OCI-M2 (cell line): Measurements from ENCODE around the gene PTPRM.
"Not testable (repeated sequence)": the region's sequence is repeated elsewhere in the genome, so short reads cannot be mapped to it uniquely, and the experiment has no call there.

Experiments used
- DNase-seq: peaks from one replicate; lab custom pipeline; 2025; ENCODE audit not compliant: unreplicated experiment; lab: John Stamatoyannopoulos, UW

The PTPRM gene

DNA sequence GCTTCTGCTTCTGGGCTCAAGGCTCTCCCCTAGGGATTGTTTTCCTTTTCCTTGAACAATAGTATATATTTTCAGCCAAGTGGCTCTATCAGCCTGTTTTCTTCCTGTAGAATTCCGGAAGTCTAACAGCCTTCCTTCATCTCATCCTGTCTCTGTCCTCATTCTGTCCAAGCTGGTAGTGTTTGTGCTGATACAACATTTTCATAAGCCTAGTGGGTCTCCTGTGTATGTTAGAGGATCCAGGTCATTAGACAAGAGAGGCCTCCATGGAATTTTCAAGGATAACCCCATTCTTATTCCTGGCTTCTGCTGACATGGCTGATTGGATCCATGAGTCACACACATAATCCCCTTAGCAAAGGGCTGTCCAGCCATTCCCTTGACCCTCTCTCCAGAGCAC, 467.6 kb downstream of the PTPRM start:
- no peak for DNase-seq

DNA sequence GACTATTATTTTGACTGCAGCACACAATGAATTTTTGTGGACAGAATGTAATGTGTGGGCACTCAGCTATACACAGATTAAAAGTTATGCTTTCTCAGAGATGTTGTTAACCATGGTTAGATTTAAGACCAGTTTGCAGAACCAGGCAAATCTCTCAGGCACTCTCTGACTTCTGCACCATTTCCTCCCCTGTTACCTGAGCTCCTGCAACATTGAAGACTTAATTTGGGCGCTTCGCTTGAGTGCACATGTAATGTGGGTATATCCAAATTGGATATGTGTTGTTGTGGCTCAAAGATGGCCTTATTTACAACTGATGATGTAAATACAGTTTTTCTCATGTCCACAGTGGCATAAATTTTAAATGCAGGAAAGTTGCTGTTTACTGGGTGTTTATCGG, 469.4 kb downstream of the PTPRM start:
- no peak for DNase-seq

DNA sequence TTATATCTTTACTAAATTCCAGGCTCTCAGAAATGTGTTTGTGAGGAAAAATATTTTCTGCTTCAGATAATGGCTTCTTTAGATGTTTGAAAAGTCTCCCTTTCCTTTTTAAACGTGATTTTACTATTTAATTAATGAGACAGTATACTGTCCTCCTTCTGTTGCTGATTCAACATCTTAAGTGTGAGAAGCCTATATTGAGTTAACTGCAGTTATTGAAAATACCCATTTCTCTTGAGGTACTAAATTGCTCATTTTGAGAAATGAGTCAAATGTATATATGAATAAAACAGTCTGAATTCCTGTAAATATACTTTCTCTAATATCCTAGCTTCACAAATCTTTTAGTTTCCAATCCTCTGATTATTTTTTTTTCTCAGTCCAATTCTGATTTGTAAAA, 470.2 kb downstream of the PTPRM start:
- no peak for DNase-seq

DNA sequence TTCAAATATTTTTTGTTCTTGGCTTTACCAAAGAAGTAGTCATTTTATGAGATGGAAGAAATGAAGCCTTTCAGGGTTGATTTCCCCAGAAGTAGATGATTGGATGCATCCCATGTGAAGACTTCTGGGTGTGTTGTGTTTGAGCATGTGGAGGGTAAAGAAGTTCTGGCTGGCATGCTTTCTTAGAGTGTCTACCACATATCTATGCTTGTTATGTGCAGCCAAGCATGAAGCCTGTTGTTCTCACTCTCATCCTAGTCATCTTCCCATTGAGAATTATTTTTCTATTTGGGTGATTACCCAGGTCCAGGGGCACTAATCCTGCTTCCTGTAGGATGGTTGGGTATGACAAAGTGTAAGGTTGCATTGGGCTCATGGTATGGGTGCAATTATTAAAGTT, 472.9 kb downstream of the PTPRM start:
- no peak for DNase-seq

DNA sequence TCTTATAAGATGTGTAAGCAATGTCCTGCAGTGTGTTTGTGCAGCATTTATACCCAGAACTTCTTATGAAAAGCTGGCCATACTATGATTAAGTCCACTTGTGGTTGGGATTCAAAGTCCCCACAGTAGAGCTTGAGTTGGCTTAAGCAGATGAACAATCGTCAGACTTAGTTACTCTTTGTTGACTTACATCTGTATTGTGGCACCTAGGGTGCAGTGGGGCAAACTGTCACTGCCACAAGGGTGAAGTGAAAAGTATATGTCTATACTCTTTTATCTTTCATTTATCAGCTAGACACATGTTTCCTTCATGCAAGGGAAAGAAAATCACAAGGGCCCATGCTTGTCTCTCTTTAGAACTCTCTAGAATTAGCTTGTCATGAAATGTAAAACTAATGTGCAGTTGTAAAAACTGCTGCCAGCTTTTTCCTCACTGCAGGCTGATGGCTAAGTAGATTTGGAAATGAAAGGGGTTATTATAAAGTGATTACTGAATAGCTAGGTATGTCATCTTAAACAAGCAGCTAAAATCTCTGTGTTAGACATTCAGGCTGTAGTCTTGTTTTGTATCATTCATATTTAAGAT, 474.5 kb downstream of the PTPRM start:
- no peak for DNase-seq

DNA sequence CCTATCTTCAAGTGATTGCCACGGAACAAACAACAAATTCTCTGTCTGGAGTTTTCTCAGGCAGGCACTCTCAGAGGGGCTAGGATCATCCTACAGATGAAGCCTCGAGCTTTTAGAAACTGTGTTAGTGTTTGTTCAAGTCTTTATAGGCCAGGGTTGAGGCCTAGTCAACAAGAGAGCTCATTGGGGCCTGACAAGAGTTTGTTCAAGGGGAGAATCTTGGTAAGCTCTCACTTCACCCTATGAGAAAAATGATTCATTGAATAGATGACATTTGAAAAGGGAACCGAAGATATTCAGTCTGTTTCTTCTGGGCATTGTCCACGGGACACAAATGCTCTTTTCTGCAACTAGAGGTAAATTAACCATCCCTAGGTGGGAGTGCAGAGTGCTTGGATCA, 476.9 kb downstream of the PTPRM start:
- no peak for DNase-seq

DNA sequence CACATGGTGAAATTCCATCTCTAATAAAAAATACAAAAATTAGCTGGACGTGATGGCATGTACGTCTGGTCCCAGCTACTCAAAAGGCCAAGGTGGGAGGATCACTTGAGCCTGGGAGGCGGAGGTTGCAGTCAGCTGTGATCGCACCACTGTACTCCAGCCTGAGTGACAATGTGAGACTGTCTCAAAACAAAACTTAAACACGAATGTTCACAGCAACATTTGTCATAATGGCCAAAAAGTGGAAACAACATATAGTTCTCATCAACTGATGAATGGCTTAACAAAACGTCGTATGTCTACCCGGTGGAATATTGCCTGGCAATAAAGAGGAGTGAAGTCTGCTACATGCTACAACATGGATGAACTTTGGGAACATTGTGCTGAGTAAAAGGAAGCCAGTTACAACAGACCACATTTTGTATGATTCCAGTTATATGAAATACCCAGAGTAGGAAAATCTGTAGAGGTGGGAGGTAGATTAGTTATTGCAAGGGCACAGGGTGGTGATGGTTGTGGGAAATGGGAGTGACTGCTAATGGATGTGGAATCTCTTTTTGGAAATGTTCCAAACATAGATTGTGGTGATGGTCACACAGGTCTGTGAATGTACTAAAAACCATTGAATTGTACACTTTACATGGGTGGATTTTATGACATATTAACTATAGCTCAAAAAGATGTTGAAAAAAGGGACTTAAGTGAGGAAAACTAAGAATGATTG, 478.2 kb downstream of the PTPRM start:
- DNase-seq, result no peak

DNA sequence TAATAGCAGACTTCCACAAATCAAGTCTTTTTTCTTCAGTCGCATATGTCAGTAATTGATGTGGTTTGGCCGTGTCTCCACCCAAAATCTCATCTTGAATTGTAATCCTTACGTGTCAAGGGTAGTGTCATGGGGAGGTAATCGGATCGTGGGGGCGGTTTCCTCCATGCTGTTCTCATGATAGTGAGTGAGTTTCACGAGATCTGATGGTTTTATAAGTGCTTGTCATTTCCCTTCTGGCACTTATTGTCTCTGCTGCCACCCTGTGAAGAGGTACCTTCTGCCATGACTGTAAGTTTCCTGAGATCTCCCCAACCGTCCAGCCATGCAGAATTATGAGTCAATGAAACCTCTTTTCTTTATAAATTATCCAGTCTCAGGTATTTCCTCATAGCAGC, 478.8 kb downstream of the PTPRM start:
- no peak for DNase-seq

DNA sequence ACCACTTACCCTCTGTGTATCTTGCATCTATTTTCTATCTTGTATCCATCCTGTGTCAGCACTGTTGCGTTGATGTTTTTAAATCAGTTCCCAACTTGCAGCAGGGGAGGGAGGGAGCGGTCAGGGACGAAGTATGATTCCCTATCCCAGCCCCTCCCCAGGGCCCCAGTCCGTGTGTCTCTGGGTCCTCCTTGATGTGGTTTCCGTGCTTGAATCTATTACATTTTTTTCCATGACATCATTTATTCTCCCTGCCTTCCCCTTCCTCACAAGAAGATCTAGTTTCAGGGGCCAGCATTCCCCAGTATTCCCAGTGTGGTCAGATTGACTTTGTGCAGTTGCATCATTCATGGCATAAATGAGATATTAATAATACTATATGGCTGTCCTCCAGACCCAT, 479.3 kb downstream of the PTPRM start:
- DNase-seq, result no peak

DNA sequence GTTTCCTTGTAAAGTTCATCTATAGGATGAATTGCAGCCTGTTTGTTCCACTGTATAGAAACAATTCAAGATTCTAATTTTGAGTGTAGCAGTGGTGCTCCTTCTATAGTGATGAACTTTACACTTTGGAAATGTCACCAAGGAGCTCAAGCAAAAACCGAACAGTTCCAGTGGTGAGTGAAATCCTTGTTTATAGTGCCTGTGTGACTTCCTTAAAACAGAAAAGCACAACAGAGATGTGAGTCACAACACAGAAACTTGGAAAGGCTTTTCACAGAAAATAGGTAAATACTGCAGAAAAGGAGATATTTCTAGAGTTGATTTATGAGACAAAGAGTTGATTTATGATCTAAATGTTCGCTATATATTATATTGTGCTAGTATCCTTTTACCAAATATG, 482.0 kb downstream of the PTPRM start:
- DNase-seq, result no peak

DNA sequence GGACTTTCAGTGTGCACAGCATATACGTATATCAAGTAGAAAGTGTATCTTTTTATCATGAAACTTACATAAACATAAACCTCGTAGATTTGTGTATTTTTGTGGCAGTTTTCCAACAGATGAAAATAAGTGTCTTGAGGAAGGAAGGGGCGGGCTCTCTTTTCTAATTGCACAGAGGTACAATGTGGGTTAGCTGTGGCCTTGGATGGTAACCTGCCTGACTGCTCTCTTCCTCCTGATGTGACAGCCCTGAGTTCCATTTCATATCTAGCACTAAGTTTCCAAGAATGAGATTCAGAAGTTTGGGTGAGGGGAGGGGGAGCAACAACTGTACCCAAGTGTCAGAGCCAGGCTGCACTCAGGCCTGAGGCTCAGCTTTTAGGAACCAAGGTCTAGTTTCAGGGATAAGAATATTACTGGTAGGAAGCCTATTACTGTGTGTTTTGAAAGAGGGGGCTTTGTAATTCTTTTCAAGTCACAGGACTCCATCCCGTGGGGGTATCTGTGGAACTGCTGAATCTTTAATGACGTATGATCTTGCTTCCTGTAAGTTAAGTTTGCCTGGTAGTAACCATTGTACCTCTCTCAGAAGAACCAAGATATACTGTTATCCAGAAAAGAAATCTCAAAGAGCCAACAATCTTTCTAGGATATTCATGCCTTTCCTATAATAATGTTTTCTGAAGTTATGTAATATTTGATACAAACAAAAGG, 483.7 kb downstream of the PTPRM start:
- no peak for DNase-seq

DNA sequence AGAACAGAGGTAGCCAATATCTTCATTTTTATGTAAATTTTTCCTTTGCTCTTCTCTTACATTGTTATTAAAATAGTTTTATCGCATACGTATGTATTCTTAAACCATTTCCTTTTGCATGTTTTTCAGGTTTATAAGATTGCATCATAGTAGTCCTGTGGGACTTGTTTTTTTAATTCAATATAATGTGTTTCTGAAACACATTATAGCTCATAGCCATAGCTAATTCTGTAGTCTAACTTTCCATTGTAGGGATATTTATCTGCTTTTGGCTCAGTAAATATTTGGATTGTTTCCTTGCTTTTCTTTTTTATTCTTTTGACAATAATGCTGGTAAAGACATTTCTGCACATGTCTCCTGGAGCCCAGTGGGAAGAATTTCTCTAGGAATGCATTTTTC, 484.3 kb downstream of the PTPRM start:
- DNase-seq, result no peak

DNA sequence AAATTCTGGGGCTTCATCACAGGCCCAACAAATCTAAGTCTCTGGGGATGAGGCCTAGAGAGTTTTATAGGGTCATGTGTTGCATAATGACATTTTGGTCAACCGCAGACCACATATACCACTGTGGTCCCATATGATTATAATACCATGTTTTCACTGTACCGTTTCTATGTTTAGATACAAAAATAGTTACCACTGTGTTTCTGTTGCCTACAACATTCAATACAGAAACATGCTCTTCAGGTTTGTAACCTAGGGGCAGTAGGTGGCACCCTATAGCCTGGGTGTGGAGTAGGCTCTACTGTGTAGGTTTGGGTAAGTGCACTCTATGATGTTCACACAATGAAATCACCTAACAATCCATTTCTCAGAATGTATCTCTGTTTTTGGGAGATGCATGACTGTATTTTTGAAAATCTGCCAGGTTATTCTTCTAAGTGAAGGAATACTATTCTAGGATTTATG, 485.2 kb downstream of the PTPRM start:
- no peak for DNase-seq

DNA sequence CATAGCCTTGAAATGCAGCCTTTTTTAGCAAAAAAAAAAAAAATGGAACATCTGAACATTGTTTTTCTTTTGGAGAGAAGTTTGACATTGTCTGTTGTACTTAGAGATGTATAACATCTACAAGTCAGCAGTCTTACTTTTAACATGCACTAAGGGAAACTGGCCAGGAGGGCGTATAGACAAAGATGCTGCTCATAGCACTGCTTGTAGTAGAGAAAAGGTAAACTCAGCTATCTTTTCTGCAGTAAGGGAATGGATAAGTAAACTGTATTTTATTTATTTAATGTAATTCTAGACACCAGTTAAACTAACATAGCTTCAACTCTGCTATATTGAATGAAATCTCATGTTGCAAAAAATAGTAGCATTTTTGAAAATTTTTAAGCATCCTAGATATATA, 489.6 kb downstream of the PTPRM start:
- no peak for DNase-seq

DNA sequence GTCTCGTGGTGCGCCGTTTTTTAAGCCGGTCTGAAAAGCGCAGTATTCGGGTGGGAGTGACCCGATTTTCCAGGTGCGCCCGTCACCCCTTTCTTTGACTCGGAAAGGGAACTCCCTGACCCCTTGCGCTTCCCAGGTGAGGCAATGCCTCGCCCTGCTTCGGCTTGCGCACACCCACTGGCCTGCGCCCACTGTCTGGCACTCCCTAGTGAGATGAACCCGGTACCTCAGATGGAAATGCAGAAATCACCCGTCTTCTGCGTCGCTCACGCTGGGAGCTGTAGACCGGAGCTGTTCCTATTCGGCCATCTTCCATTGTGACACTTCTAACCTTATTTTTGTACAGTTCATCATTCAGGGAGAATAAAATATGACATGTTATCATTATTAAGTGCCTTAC, 496.0 kb downstream of the PTPRM start:
- not testable (repeated sequence) for DNase-seq

DNA sequence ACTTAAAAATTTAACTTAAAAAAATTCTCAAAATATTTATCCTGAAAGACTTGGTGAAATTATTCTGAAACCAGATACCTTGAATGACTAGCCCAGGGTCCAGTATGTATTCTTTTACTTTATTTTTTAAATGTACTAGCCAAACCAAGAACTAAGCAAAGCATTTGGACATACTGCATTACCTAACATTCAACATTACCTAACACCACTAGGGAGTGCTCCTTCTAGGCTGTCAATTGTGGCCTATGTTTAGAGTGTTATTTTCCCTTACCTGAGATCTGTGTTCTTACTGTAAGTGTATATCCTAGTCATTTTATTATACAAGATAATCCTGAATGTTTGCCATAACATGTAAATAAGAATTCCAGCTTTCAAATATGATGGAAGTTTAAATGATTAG, 496.6 kb downstream of the PTPRM start:
- DNase-seq, result no peak

DNA sequence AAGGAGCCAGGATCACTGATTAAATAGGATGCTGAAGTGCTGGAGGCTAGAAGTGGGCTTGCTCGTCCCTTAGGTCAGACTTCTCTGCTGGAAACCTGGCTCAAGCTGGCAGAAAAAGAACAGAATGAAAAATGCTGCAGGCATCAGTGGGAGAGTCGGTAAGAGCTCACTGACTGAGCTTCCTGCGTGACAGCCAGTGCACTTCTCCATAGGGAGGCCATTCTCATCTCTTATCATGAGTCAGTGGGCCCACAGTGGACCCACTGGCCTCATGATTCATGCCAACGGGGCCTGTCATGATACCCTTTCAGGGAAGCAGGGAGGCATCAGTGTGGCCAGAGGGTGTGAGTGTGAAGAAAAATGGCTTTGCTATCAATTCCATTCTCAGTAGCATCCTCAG, 498.2 kb downstream of the PTPRM start:
- DNase-seq, result no peak

DNA sequence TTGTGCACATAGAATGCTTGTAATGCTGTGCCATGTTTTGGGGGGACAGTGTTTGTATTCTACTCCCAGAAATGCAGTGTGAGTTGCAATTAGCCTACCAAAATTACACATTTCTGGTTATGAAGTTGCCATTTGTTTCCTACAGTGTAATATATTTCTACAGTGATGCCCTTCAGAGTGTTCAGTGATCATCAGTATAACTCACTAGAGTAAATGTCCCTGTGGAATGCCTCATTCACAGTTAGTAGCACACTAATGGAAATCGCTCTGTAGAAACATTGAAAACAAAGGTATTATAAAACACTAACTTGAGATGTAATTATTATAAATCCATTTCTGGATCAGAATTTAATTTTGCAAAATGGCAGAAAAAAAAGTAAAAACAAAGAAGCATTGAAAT, 498.7 kb downstream of the PTPRM start:
- DNase-seq, result no peak

DNA sequence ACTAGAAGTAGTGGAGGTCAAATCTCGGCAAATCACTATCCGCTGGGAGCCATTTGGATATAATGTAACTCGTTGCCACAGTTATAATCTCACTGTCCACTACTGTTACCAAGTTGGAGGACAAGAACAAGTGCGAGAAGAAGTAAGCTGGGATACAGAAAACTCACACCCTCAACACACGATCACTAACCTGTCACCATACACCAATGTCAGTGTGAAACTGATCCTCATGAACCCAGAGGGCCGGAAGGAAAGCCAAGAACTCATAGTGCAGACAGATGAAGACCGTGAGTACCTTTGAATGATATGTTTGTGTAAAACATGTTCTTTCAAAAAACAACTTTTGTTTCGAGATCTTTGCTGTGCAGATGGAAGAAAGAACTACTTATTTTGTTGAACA, 502.6 kb downstream of the PTPRM start:
- DNase-seq, result no peak

DNA sequence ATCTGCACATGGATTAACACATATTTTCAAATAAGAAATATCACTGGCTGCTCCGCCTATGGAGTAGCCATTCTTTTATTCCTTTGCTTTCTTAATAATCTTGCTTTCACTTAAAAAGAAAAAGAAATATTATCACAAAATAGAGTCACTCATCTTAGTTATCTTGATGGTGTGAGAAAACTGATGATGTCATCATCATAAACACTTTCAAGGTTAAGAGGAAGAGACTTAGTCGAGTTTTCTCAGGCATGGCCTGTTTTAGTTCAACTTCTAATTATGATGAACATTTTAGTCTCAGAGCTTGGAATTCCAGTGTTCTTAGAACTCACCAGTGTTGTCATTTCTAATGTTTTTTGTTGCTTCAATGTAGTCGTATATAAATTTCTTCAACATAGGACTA, 506.1 kb downstream of the PTPRM start:
- no peak for DNase-seq

DNA sequence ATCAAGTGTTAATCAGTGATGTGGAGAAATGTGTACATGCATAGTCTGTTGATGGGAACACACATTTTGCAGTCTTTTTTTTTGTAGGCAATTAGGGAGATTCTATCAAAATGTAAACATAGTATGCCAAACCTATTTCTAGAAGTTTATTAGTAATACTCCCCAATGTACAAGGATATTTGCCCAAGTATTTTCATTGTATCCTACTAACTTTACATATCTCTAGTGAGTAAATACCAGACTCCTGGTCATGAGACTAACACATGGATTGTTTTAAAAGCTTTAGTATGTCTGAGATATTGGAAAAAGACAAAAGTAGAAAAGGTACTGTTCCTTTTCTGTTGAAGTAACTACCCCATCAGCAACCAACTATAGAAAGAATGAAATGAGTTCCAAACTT, 513.0 kb downstream of the PTPRM start:
- DNase-seq, result no peak

DNA sequence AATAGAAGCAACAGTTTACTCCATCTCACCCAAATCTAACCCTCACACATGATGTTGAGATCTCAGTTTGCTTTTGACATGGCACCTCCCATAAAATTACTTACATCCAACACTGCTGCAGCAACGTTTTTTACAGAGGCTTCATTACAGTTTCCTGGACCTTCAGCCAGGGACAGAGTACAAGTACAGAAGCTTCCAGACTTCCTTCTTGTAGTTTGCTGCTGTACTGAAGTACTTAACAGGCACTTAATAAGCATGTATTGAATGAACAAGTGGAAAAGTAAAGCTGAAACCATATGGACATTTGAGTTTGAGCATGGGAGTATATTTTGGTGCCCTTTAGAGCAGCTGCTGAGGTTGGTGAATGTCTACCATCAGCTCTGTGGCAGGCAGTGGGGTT, 514.2 kb downstream of the PTPRM start:
- DNase-seq, result no peak
